Measurements from ENCODE around the gene ALOX5AP. TPM values are rescaled to one million over a fixed set of nuclear protein-coding genes. Genes with fewer than 3 reads are reported as not detected.

ALOX5AP gene
- total RNA-seq, 1 donor from 2014 or later = 0.57 TPM

DNA sequence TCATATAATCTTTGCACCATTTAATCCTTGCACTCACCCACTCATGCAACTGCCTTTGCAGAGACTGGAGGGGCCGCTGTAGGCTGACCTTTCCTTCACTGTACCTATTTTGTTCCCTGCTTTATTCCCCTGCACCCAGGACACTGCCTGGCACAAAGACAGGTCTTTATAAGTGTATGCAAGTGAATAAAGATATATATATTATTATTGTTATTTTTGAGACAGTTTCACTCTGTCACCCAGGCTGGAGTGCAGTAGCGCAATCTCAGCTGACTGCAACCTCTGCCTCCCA, 3.8 kb downstream of the ALOX5AP start:
- DNase-seq (ENCODE audit: low spot score) = no peak
- H3K4me3 Mint-ChIP-seq (ENCODE audit: unreplicated experiment) = no peak overlapping the region
- H3K4me1 Mint-ChIP-seq (ENCODE audit: low read depth) = peaks cover 42% of the 10 kb centered on the region
- no peak overlapping the region for H3K27ac Mint-ChIP-seq (ENCODE audit: unreplicated experiment)
- H3K36me3 Mint-ChIP-seq (ENCODE audit: low read depth) = no peaks in the 10 kb centered on the region
- TF ChIP-seq, protein P1, sequence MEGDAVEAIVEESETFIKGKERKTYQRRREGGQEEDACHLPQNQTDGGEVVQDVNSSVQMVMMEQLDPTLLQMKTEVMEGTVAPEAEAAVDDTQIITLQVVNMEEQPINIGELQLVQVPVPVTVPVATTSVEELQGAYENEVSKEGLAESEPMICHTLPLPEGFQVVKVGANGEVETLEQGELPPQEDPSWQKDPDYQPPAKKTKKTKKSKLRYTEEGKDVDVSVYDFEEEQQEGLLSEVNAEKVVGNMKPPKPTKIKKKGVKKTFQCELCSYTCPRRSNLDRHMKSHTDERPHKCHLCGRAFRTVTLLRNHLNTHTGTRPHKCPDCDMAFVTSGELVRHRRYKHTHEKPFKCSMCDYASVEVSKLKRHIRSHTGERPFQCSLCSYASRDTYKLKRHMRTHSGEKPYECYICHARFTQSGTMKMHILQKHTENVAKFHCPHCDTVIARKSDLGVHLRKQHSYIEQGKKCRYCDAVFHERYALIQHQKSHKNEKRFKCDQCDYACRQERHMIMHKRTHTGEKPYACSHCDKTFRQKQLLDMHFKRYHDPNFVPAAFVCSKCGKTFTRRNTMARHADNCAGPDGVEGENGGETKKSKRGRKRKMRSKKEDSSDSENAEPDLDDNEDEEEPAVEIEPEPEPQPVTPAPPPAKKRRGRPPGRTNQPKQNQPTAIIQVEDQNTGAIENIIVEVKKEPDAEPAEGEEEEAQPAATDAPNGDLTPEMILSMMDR (IDR thresholded peaks at IDR 0.05) = no peak
- H3K9me3 Mint-ChIP-seq (ENCODE audit: low read depth) = no peaks in the 10 kb centered on the region
- no peaks in the 10 kb centered on the region for H3K27me3 Mint-ChIP-seq (ENCODE audit: low read depth)

DNA sequence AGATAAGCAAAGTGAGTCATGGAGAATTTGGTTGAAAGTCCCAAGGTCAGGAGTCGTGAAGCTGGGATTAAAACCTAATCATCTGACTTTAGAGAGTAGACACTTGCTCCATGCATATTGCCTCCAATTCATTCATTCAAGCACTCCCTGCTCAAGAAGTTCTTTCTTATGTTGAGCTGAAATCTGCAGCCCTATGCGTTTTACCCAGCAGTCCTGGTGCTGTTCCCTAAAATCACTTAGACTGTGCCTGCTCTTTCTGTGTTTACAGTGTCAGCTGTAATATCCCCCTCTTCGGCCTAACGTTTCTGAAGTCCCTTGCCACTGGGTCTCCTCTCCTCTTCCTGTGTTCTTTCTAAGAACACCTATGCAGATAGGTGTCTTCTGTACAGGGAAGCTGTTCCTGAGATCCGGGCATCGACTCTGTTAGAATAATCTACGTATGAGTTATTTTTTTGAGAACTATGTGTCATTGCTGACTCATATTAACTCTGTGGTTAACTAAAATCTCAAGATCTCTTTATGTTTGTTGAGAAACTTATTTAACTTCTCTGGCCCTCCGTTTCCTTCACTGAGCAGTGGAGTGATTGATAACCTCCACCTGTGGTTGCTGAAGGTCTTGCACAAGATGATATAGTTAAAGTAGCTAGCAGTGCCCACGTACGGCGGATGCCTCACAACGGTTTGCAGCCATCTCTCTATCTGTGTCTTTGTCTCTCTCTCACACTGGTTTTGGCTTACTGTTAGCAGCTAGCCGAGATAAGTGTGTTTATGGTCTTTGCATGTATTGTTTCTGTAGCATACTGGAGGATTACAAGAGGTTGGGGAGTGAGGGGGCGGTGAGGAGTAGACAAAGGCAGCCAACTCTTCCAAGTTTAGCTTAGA, 4.7 kb downstream of the ALOX5AP start:
- Mint-ChIP-seq H3K4me1 (ENCODE audit: low read depth) (peaks cover 42% of the 10 kb centered on the region), H3K27ac (ENCODE audit: unreplicated experiment) (peak overlapping the region; percentile 82), H3K4me3 (ENCODE audit: unreplicated experiment) (no peak overlapping the region), H3K9me3 (ENCODE audit: low read depth) (no peaks in the 10 kb centered on the region), H3K27me3 (ENCODE audit: low read depth) (no peaks in the 10 kb centered on the region), H3K36me3 (ENCODE audit: low read depth) (no peaks in the 10 kb centered on the region)
- no peak for DNase-seq (ENCODE audit: low spot score)
- TF ChIP-seq, protein P1 (IDR thresholded peaks at IDR 0.05) = no peak

DNA sequence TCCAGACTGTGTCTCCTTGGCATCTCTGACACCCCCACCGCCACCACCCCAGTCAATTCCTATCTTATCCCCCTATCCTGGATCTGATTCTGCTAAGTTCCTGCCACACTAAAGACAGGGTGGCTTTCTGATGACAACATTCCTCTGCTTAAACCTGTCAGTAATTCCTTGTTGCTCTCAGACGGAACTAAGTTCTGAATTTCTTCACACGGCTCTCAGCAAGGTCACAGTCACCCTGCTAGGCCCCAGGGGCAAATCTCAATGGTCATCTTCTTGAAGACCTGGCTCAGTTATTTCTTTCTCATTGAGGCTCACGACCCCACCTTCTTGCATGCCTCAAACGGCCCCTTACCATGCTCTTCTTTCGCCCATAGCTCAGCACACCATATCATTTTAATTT, 7.6 kb downstream of the ALOX5AP start:
- no peaks in the 10 kb centered on the region for H3K36me3 Mint-ChIP-seq (ENCODE audit: low read depth)
- DNase-seq (ENCODE audit: low spot score) = no peak
- peaks cover 56% of the 10 kb centered on the region for H3K4me1 Mint-ChIP-seq (ENCODE audit: low read depth)
- H3K4me3 Mint-ChIP-seq (ENCODE audit: unreplicated experiment) = no peak overlapping the region
- TF ChIP-seq, protein P1 (IDR thresholded peaks at IDR 0.05) = no peak
- no peaks in the 10 kb centered on the region for H3K9me3 Mint-ChIP-seq (ENCODE audit: low read depth)
- peak overlapping the region; percentile 89 for H3K27ac Mint-ChIP-seq (ENCODE audit: unreplicated experiment)
- H3K27me3 Mint-ChIP-seq (ENCODE audit: low read depth) = no peaks in the 10 kb centered on the region

DNA sequence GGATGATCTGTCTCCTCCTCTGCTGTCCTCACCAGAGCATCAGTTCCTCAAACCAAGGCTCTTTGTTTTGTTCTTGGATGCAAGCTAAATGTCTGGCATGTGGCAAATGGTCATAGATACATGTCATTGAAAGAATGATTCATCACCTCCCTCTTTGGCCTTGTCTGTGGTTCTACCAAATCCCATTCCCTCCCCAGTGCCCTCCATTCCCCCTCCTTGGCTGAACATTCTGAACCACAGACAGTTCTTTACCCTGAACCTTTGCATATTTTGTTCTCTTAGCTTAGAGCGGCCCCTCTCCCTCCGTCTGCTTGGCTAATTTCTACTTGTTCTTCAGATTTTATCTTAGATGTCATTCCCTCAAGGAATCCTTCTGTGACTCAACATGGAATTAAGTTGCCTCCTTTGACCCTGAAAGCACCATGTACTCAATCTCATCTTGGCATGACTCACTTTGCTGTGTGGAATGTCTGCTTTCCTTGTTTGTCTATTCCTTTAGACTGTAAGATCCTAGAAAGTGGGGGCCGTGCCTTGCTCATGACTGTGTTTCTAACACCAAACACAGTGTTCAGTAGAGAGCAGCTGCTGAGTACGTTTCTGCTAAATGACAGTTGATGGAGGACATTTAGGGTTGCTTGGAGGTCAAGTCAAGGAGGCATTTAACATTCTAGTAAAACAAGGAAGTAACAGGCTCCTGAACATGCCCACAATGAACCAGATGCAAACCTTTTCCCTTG, 8.1 kb downstream of the ALOX5AP start:
- Mint-ChIP-seq H3K9me3 (ENCODE audit: low read depth) (no peaks in the 10 kb centered on the region), H3K27ac (ENCODE audit: unreplicated experiment) (peak overlapping the region; percentile 89), H3K4me1 (ENCODE audit: low read depth) (peaks cover 56% of the 10 kb centered on the region), H3K36me3 (ENCODE audit: low read depth) (no peaks in the 10 kb centered on the region), H3K4me3 (ENCODE audit: unreplicated experiment) (no peak overlapping the region), H3K27me3 (ENCODE audit: low read depth) (no peaks in the 10 kb centered on the region)
- DNase-seq (ENCODE audit: low spot score) = no peak
- TF ChIP-seq, protein P1 (IDR thresholded peaks at IDR 0.05) = peak; percentile 45

DNA sequence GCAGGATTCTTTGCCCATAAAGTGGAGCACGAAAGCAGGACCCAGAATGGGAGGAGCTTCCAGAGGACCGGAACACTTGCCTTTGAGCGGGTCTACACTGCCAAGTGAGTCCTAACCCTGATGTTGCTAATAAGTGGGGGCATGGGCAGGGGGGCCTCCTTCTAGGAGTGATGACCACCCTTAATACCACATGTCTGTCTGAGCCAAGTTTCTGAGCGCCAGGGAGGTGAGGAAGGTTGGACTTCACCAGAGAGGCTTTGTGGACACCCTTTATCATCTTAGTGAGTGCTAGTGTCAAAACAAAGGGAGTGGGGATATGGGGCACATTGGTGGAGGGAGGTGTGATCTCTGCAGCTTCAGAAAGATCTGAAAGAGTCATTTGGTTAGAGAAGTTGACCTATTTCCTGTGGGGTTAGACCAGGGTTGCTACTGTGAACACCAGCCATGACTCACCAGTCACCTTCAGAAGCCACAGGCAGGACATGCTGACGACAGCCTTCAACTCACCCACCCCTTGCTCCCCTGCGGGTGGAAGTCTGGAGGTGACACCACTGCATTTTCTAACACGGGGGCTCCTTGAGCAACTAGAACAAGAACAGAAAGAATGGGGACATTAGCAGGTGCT, 8.8 kb downstream of the ALOX5AP start:
- Mint-ChIP-seq H3K4me1 (ENCODE audit: low read depth) (peaks cover 62% of the 10 kb centered on the region), H3K27ac (ENCODE audit: unreplicated experiment) (peak overlapping the region; percentile 89), H3K9me3 (ENCODE audit: low read depth) (no peaks in the 10 kb centered on the region), H3K36me3 (ENCODE audit: low read depth) (no peaks in the 10 kb centered on the region), H3K4me3 (ENCODE audit: unreplicated experiment) (no peak overlapping the region), H3K27me3 (ENCODE audit: low read depth) (no peaks in the 10 kb centered on the region)
- no peak for DNase-seq (ENCODE audit: low spot score)
- TF ChIP-seq, protein P1 (IDR thresholded peaks at IDR 0.05) = no peak
